ENCODE results near the gene MYRF.

- TF ChIP-seq MAFK (IDR thresholded peaks at IDR 0.05; ENCODE audit: low read depth, low read length) (no peak), CHD1 (IDR thresholded peaks at IDR 0.05; ENCODE audit: low read depth, low read length) (no peak), CTCF (conservative IDR thresholded peaks at IDR 0.05; ENCODE audit: low read depth, low read length) (no peak), POLR2A (IDR thresholded peaks at IDR 0.05; ENCODE audit: low read depth, low read length) (no peak), RCOR1 (IDR thresholded peaks at IDR 0.05; ENCODE audit: insufficient replicate concordance, low read length) (no peak), RFX5 (IDR thresholded peaks at IDR 0.05; ENCODE audit: low read depth, low read length) (no peak), SMC3 (IDR thresholded peaks at IDR 0.05; ENCODE audit: low read depth, low read length) (no peak), FOS (IDR thresholded peaks at IDR 0.05; ENCODE audit: low read depth, low read length) (no peak), NFE2L2 (IDR thresholded peaks at IDR 0.05; ENCODE audit: low read depth, low read length) (no peak), USF2 (IDR thresholded peaks at IDR 0.05; ENCODE audit: low read depth, low read length) (no peak)
Observed at GRCh38 chr11:61738776-61739175, 13.7 kb upstream of the MYRF start.
